WTC11 (cell line): ENCODE results near the gene MMUT. TPM values are rescaled to one million over a fixed set of nuclear protein-coding genes. Genes with fewer than 3 reads are reported as not detected.
"Not testable (repeated sequence)": the region's sequence is repeated elsewhere in the genome, so short reads cannot be mapped to it uniquely, and the experiment has no call there.

Experiments used
- ATAC-seq: fragments of 200-7000 bp; cut with Tn5 transposase; 2 replicates; pipeline ENCODE4 v1.10.0; 2021; ENCODE audit warnings: mild to moderate bottlenecking, moderate library complexity
- CTCF ChIA-PET: fragments of 300-600 bp; sonication (Branson Sonifier 250); formaldehyde crosslinking; loops from one replicate; lab custom pipeline; 2021; ENCODE audit warnings: antibody characterized with exemption; lab: Charles Lee
- POLR2A ChIA-PET: fragments of 350-600 bp; sonication (Branson Sonifier 250); formaldehyde crosslinking; loops from one replicate; lab custom pipeline; 2021; ENCODE audit warnings: antibody characterized with exemption; lab: Charles Lee
- DNase-seq: peaks from one replicate; pipeline ENCODE4 v3.0.0; 2021; ENCODE audit warnings: low spot score
- H3K27ac Mint-ChIP-seq: 2 replicates; pipeline ENCODE4 v1.8.0; 2021; ENCODE audit warnings: mixed read lengths
- H3K27me3 Mint-ChIP-seq: 2 replicates; pipeline ENCODE4 v1.8.0; 2021; ENCODE audit warnings: low read depth, mild to moderate bottlenecking, moderate library complexity, mixed read lengths
- H3K36me3 Mint-ChIP-seq: 2 replicates; pipeline ENCODE4 v1.8.0; 2021; ENCODE audit warnings: mixed read lengths
- H3K4me1 Mint-ChIP-seq: 2 replicates; pipeline ENCODE4 v1.8.0; 2022; ENCODE audit warnings: mixed read lengths
- H3K4me3 Mint-ChIP-seq: 2 replicates; pipeline ENCODE4 v1.8.0; 2021; ENCODE audit warnings: mild to moderate bottlenecking, moderate library complexity, mixed read lengths
- H3K9me3 Mint-ChIP-seq: 2 replicates; pipeline ENCODE4 v1.8.0; 2021; ENCODE audit warnings: mixed read lengths
- ELF4 ChIP-seq: sonication (generic); formaldehyde crosslinking; IDR thresholded peaks from 2 replicates; pipeline ENCODE4 v1.8.1; 2022; ENCODE audit warnings: low read depth, mild to moderate bottlenecking, moderate library complexity, missing genetic modification reagents
- FOXK1 ChIP-seq: sonication (generic); formaldehyde crosslinking; IDR thresholded peaks from 2 replicates; pipeline ENCODE4 v1.8.0; 2022; ENCODE audit warnings: mild to moderate bottlenecking, moderate library complexity, missing genetic modification reagents
- GABPB1 ChIP-seq: sonication (generic); formaldehyde crosslinking; IDR thresholded peaks from 2 replicates; pipeline ENCODE4 v1.8.1; 2023; ENCODE audit warnings: mild to moderate bottlenecking, missing genetic modification reagents
- JAZF1 ChIP-seq: fragments of 250-450 bp; sonication (Bioruptor Pico); IDR thresholded peaks from 2 replicates; pipeline ENCODE4 v1.9.0; 2021; ENCODE audit warnings: moderate library complexity, mild to moderate bottlenecking, inconsistent platforms
- SMAD4 ChIP-seq: sonication (generic); formaldehyde crosslinking; IDR thresholded peaks from 2 replicates; pipeline ENCODE4 v1.8.0; 2022; ENCODE audit warnings: mild to moderate bottlenecking, missing genetic modification reagents
- ZNF317 ChIP-seq: sonication (generic); formaldehyde crosslinking; IDR thresholded peaks from 2 replicates; pipeline ENCODE4 v1.8.1; 2023; ENCODE audit warnings: low read depth, mild to moderate bottlenecking, moderate library complexity, missing genetic modification reagents, borderline replicate concordance
- total RNA-seq: library from RNA; stranded (reverse); gene quantifications from 3 replicates; pipeline ENCODE4 v1.2.3, GENCODE V29; 2021

Gene MMUT
- total RNA-seq, 1 experiment from 2014 or later = 12.5 TPM

GRCh38 chr6:49401063-49401462 is 62.0 kb downstream of the MMUT start (continued):
- no peak for TF ChIP-seq ZNF317 (CRISPR knock-in tag)
- TF ChIP-seq SMAD4 (CRISPR knock-in tag) = no peak

- ATAC-seq, H3K4me3 Mint-ChIP-seq, DNase-seq, H3K4me1 Mint-ChIP-seq, CTCF ChIA-PET, POLR2A ChIA-PET, H3K27ac Mint-ChIP-seq, H3K27me3 Mint-ChIP-seq: not testable (repeated sequence)
- H3K9me3 Mint-ChIP-seq = peaks cover 23% of the 10 kb centered on the region
- H3K36me3 Mint-ChIP-seq = peaks cover 21% of the 10 kb centered on the region
These were observed 76.2 kb downstream of the MMUT start for GRCh38 chr6:49386667-49387508.

GRCh38 chr6:49384904-49385303 is 78.1 kb downstream of the MMUT start:
- POLR2A ChIA-PET = no interaction called here
- H3K27me3 Mint-ChIP-seq = no peaks in the 10 kb centered on the region; the same call in 1 of the 2 replicates
- TF ChIP-seq GABPB1 = no peak
- TF ChIP-seq ELF4 (CRISPR knock-in tag) = no peak
- no peak for TF ChIP-seq FOXK1
- TF ChIP-seq JAZF1 (CRISPR knock-in tag) = no peak
- peaks cover 22% of the 10 kb centered on the region for H3K36me3 Mint-ChIP-seq
- ATAC-seq = no peak
- peaks cover 25% of the 10 kb centered on the region for H3K9me3 Mint-ChIP-seq
- no peak for DNase-seq
- no peak overlapping the region for H3K4me3 Mint-ChIP-seq
- H3K27ac Mint-ChIP-seq = no peak overlapping the region
- H3K4me1 Mint-ChIP-seq = peaks cover 5% of the 10 kb centered on the region; the same call in 1 of the 2 replicates
- CTCF ChIA-PET = no interaction called here

Other genes with a start within 250 kb of the MMUT start
- 13.1 to 14.2 TPM (median 14.0 TPM) in 3 replicates for gene CENPQ, start 117 bp upstream of the MMUT start, total RNA-seq
- gene GLYATL3, start 36.7 kb upstream of the MMUT start, total RNA-seq = not detected in 3 replicates
- 6.5 to 14.4 TPM (median 8.2 TPM) in 3 replicates for gene C6orf141, start 87.4 kb upstream of the MMUT start, total RNA-seq
- gene RHAG, start 173.6 kb upstream of the MMUT start, total RNA-seq = 0.30 to 0.60 TPM (median 0.31 TPM) in 3 replicates